Measurements from ENCODE around the gene ZNF674. TPM values are rescaled to one million over a fixed set of nuclear protein-coding genes. Genes with fewer than 3 reads are reported as not detected.
A peak's percentile ranks its signal among the peaks of the same experiment; 100 is the strongest.

ZNF674 gene
- total and polyA plus RNA-seq, 2 donors (not counting 1 experiment from before 2014, with no cell fraction given), result 0.84 to 2.3 TPM

DNA sequence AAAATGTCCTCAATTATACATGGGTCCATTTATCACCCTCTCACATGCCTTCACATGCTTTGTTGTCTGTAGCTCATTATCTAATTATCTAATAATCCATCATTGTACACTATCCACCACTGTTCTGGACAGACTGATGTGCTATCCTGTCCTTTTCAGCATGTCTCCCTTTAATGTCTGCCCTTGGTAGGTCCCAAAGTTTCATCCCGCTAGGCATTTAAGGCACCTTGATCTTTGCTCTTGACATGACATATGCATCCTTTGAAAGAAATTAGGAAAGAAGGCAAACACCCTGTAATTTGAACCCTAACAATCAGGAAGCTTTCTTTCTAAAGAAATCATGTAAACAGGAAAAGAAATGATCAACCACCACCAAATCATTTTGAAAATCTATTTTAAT is 34.0 kb upstream of the ZNF674 start:
- H3K4me3 Mint-ChIP-seq, result no peak overlapping the region

DNA sequence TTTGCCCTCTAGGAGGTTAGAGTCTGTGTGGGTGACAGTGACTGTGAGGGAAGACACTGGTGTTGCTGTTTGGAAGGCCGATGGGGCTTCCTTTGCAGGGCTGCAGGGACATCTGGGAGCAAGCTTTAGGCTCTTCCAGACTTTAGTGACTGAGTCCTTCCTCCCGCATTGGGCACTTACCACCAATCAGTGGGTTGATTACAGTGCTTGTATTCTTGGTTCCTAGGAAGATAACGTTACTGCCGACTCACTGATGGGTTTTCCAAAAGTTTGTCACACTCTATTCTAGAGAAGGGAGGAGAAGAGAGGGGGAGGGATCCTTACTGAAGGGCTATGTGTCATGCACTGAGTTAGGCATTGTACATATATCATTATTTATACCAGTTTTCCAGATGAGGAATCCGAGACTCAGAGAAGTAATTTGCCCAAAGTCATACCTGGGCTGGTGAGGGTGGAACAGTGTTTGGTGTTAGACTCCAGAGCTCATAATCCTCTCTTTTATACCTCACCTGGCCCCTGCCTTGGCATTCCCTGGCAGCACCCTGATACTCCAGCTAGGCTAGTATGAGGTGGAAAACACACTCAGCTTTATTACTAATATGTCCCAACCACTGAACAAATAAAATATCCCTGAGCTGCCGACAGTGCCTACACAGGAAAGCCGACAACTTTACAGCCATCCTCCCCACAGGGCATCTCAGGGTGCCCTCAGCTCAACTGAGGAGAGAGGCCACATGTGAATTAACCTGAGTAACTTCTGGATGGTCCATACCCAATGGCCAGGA is 32.2 kb upstream of the ZNF674 start:
- H3K27me3 ChIP-seq (replicated peaks in 1 of 4; ENCODE audit: control extremely low read depth in 1 of 4, control insufficient read depth in 3 of 4, insufficient read depth in 4 of 4, low read length in 3 of 4), result peaks cover 0 to 5% (median 0%) of the 10 kb centered on the region in 4 experiments
- ATAC-seq (ENCODE audit: low read depth), result no peak
- no peaks in the 10 kb centered on the region for H3K79me2 ChIP-seq (ENCODE audit: control insufficient read depth, insufficient read depth, low read length)
- TF ChIP-seq, protein P1, sequence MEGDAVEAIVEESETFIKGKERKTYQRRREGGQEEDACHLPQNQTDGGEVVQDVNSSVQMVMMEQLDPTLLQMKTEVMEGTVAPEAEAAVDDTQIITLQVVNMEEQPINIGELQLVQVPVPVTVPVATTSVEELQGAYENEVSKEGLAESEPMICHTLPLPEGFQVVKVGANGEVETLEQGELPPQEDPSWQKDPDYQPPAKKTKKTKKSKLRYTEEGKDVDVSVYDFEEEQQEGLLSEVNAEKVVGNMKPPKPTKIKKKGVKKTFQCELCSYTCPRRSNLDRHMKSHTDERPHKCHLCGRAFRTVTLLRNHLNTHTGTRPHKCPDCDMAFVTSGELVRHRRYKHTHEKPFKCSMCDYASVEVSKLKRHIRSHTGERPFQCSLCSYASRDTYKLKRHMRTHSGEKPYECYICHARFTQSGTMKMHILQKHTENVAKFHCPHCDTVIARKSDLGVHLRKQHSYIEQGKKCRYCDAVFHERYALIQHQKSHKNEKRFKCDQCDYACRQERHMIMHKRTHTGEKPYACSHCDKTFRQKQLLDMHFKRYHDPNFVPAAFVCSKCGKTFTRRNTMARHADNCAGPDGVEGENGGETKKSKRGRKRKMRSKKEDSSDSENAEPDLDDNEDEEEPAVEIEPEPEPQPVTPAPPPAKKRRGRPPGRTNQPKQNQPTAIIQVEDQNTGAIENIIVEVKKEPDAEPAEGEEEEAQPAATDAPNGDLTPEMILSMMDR (IDR thresholded peaks at IDR 0.05), result no peak
- TF ChIP-seq EZH2 (IDR thresholded peaks at IDR 0.05; ENCODE audit: borderline replicate concordance, insufficient read depth, low read depth, low read length, poor library complexity, severe bottlenecking), result no peak
- no peaks in the 10 kb centered on the region for H4K20me1 ChIP-seq (ENCODE audit: control insufficient read depth, insufficient read depth, low read length, poor library complexity, severe bottlenecking)
- no peak for DNase-seq
- ChIA-PET CTCF (no interaction called here), POLR2A (no interaction called here)
- peaks cover 9 to 21% of the 10 kb centered on the region in 2 donors for H3K4me1 ChIP-seq (ENCODE audit: control insufficient read depth in 2 of 2, insufficient read depth in 2 of 2, low read length in 2 of 2)
- no peaks in the 10 kb centered on the region for H3K9me3 Mint-ChIP-seq (ENCODE audit: insufficient read depth)
- H3K9me3 ChIP-seq (ENCODE audit: control extremely low read depth in 1 of 3, control insufficient read depth in 2 of 3, insufficient read depth in 1 of 3, low read length in 2 of 3), result no peaks in the 10 kb centered on the region
- no peaks in the 10 kb centered on the region for H3K27me3 Mint-ChIP-seq
- H3K4me3 Mint-ChIP-seq, result peak overlapping the region; percentile 26
- no peak overlapping the region for H2AFZ ChIP-seq (ENCODE audit: insufficient read depth, low read depth, low read length, poor library complexity, severe bottlenecking)
- no peaks in the 10 kb centered on the region for H3K36me3 ChIP-seq (replicated peaks in 1 of 2; ENCODE audit: control extremely low read depth in 1 of 2, control insufficient read depth in 1 of 2, extremely low read depth in 1 of 2, insufficient read depth in 2 of 2, low read length in 1 of 2)
- no CpG with 5 or more reads among the region's 7 CpGs for whole genome bisulfite sequencing (ENCODE audit: insufficient coverage)
- H3K27ac ChIP-seq (ENCODE audit: low read length in 2 of 2), result no peak overlapping the region
- intact Hi-C loops (cut with micrococcal nuclease), result no loop called here
- no peak overlapping the region for H3K27ac Mint-ChIP-seq
- peaks cover 21% of the 10 kb centered on the region for H3K4me1 Mint-ChIP-seq
- no peak overlapping the region for H3K9ac ChIP-seq (ENCODE audit: low read length)
- no peak overlapping the region for H3K4me3 ChIP-seq (ENCODE audit: control extremely low read depth in 1 of 5, extremely low read depth in 1 of 5, insufficient read depth in 1 of 5, low read depth in 2 of 5, low read length in 4 of 5)
- H3K4me2 ChIP-seq (replicated peaks; ENCODE audit: low read depth, low read length, poor library complexity, severe bottlenecking), result no peak overlapping the region

More for the DNA sequence above, 34.0 kb upstream of the ZNF674 start:
- Mint-ChIP-seq H3K4me1 (peaks cover 12% of the 10 kb centered on the region), H3K9me3 (ENCODE audit: insufficient read depth) (no peaks in the 10 kb centered on the region), H3K27ac (no peak overlapping the region), H3K27me3 (no peaks in the 10 kb centered on the region)
- POLR2A ChIA-PET, result no interaction called here
- no peak overlapping the region for H2AFZ ChIP-seq (ENCODE audit: insufficient read depth, low read depth, low read length, poor library complexity, severe bottlenecking)
- H3K9me3 ChIP-seq (ENCODE audit: control extremely low read depth in 1 of 3, control insufficient read depth in 2 of 3, insufficient read depth in 1 of 3, low read length in 2 of 3), result no peaks in the 10 kb centered on the region
- no peaks in the 10 kb centered on the region for H4K20me1 ChIP-seq (ENCODE audit: control insufficient read depth, insufficient read depth, low read length, poor library complexity, severe bottlenecking)
- H3K79me2 ChIP-seq (ENCODE audit: control insufficient read depth, insufficient read depth, low read length), result no peaks in the 10 kb centered on the region
- intact Hi-C loops (cut with micrococcal nuclease), result no loop called here
- no peak overlapping the region for H3K4me3 ChIP-seq (ENCODE audit: control extremely low read depth in 1 of 5, extremely low read depth in 1 of 5, insufficient read depth in 1 of 5, low read depth in 2 of 5, low read length in 4 of 5)
- DNase-seq (no peak), ATAC-seq (ENCODE audit: low read depth) (no peak)
- TF ChIP-seq EZH2 (IDR thresholded peaks at IDR 0.05; ENCODE audit: borderline replicate concordance, insufficient read depth, low read depth, low read length, poor library complexity, severe bottlenecking), result no peak
- TF ChIP-seq, protein P1 (IDR thresholded peaks at IDR 0.05), result no peak
- CTCF ChIA-PET, result interaction anchor here (1.1 kb wide), 1 partner anchor 17 kb away, joined by 3 read pairs; no protein-coding TSS in a partner anchor
- H3K4me2 ChIP-seq (replicated peaks; ENCODE audit: low read depth, low read length, poor library complexity, severe bottlenecking), result no peak overlapping the region
- H3K9ac ChIP-seq (ENCODE audit: low read length), result no peak overlapping the region
- no peaks in the 10 kb centered on the region for H3K36me3 ChIP-seq (replicated peaks in 1 of 2; ENCODE audit: control extremely low read depth in 1 of 2, control insufficient read depth in 1 of 2, extremely low read depth in 1 of 2, insufficient read depth in 2 of 2, low read length in 1 of 2)
- WGBS (ENCODE audit: insufficient coverage), result 100% methylated on average over 1 of the region's 1 CpG
- no peak overlapping the region for H3K27ac ChIP-seq (ENCODE audit: low read length in 2 of 2)
- peaks cover 0 to 5% (median 0%) of the 10 kb centered on the region in 4 experiments for H3K27me3 ChIP-seq (replicated peaks in 1 of 4; ENCODE audit: control extremely low read depth in 1 of 4, control insufficient read depth in 3 of 4, insufficient read depth in 4 of 4, low read length in 3 of 4)
- peaks cover 8 to 12% of the 10 kb centered on the region in 2 donors for H3K4me1 ChIP-seq (ENCODE audit: control insufficient read depth in 2 of 2, insufficient read depth in 2 of 2, low read length in 2 of 2)
